ENCODE results near the gene ORC2.
A peak's percentile ranks its signal among the peaks of the same experiment; 100 is the strongest.
"Not testable (repeated sequence)": the region's sequence is repeated elsewhere in the genome, so short reads cannot be mapped to it uniquely, and the experiment has no call there.

The ORC2 gene

GRCh38 chr2:200963124-200963917 lies at the start of gene ORC2:
Gene ORC2 (minus strand): TSS chr2:200963660. CDS start chr2:200958123, 5,537 bp downstream.
- peak; percentile 83 for DNase-seq (ENCODE audit: low read depth)

DNA sequence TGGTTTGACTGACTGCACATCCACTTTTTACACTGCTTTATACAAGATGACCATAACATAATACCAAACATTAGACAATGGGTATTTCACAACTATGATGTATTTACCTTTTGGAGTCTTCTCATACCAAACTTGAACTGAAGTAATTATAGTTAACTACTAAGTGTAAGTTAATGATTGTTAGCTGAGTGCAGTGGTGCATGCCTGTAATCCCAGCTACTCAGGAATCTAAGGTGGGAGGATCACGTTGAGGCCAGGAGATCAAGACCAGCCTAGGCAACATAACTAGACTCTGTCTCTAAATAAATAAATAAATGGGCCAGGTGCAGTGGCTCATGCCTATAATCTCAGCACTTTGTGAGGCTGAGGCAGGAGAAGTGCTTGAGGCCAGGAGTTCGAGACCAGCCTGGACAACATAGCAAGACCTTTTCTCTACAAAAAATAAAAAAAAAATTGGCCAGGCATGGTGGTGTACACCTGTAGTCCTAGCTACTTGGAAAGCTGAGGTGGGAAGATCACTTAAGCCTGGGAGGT lies 44.9 kb upstream of the ORC2 start:
- no peak for DNase-seq (ENCODE audit: low read depth)

DNA sequence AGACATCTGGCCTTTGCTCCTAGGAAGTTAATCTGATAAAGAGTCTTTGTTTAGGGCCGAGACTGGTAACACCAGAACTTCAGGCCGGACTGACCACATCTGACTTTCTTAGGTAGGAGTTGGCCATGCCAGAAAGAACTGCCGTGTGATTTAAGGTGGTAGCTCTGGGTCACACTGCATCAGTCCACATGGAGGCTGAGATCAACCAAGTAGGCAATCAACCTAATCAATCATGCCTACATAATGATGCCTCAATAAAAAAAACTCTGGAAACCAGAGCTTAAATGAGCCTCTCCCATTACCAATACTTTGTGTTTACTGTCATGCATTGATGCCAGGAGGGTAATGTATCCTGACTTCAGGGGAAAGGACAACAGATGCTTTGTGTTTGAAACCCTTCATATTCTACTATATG lies 44.1 kb upstream of the ORC2 start:
- DNase-seq (ENCODE audit: low read depth): no peak

DNA sequence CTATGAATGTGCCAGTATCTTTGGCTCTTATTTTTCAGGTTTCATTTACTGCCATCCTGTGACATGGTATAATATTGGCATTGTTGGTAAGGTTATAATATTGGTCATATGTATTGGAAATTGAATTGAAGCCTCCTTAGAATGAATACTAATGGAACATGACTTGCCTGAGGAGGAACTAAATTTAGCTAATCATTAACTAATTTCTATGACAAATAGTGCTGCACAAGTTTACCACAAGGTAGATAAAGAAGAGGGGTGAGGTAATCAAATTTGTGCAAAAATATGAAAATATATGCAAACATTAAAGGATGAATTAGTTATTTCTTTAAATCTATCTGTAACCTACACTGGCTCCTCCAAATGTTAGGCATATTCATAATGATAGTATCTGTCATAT lies 43.2 kb upstream of the ORC2 start:
- DNase-seq (ENCODE audit: low read depth): no peak

DNA sequence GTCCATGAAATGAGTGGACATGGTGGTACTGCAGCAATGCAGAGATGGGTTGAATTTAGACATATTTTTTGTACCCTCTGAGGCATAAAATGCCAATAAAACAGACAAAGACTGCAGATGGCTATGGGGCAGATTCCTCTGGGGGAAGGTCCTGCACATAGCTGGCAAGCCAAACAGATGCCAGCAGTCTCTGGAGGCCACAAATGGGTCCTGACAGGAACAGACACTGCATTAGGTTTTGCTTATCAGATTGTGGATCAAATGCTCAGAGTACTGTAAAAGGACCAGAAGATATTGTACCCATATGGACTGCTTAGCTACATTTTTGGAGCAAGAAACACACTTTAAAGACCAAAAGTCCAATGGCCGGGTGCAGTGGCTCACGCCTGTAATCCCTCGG lies 40.9 kb upstream of the ORC2 start:
- DNase-seq (ENCODE audit: low read depth): no peak

GRCh38 chr2:200993097-200993496 lies 29.6 kb upstream of the ORC2 start:
- no peak for DNase-seq (ENCODE audit: low read depth)

GRCh38 chr2:200987137-200987536 lies 23.7 kb upstream of the ORC2 start:
- no peak for DNase-seq (ENCODE audit: low read depth)

DNA sequence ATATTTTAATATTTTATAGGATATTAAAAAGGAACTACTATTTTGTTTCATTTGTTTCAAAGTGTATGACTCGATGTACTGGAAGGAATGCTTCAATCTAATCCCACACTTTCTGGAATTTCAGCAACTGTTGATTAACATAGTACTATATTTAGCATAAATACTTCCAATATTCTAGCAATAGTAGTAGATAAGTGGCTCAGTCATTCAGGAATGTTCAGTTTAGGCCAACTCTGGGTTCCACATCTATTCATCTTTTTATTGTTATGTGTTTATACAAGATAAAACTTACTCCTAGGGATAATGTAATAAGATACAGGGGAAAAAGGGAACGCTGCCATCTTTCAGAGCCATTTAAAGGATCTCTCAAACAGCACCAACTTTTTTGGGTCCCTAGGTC lies 22.3 kb upstream of the ORC2 start:
- no peak for DNase-seq (ENCODE audit: low read depth)

- DNase-seq (ENCODE audit: low read depth): no peak
Measured at GRCh38 chr2:200976710-200977109, 13.2 kb upstream of the ORC2 start.

DNA sequence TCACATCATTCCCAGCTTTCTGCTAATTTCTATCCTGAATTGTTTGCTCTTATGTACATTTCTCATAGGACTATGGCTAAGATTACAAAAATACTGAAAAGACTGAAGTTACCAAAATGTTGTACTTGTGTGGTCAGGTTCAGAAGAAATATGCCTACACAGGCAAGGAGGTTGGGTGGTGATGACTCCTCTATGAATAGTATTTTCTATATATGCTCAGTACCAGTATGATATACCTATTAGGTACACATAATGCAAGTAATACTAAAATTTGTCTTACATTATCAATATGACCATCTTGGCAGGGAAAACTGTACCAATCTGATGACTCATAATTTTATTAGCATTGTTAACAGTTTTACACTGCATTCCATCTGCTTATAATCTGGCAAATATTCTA lies 12.2 kb upstream of the ORC2 start:
- no peak for DNase-seq (ENCODE audit: low read depth)

- DNase-seq (ENCODE audit: low read depth): not testable (repeated sequence)
Measured at GRCh38 chr2:200970057-200970456, 6.6 kb upstream of the ORC2 start.

- no peak for DNase-seq (ENCODE audit: low read depth)
Measured at GRCh38 chr2:200968735-200969134, 5.3 kb upstream of the ORC2 start.

DNA sequence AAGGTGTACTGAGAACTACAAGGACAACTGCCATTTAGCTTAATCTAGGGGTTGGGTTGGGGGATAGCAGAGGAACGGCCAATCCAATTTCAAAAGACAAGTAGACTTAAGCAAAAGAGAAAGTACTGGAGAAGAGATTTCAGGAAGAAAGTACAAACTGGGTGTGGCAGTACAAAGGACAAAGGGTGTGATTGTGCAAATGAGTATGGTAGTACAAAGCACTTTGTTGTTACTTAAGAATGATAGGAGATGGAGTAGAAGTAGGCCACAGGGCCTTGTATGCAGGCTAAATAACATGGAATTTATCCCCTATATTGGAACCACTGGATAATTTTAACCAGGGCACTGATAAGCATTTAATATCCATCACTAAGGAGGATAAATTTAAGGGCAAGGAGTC lies 4.7 kb upstream of the ORC2 start:
- no peak for DNase-seq (ENCODE audit: low read depth)

- peak; percentile 71 for DNase-seq (ENCODE audit: low read depth)
Measured at GRCh38 chr2:200966770-200967169, 3.3 kb upstream of the ORC2 start.

DNA sequence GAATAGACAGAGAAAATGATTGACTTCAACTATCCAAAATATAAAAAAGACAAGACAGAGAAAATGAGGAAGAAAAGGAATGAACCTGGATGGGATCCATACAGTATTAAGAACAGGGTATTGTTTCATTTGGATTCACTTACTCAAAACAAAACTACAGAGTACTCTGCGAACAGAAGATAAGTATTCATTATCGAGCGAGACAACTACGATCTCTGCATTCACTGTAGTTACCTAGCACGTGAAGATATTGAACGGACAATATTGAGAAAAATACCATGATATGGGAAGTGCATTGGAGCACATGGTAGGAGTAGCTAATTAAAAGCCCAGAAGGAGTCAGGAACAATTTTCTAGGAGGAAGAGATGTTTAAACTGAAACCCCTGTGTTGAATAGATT lies 1.0 kb upstream of the ORC2 start:
- DNase-seq (ENCODE audit: low read depth): no peak

GRCh38 chr2:200963918-200964252 lies 425 bp upstream of the ORC2 start:
- not testable (repeated sequence) for DNase-seq (ENCODE audit: low read depth)

GRCh38 chr2:200962811-200963123 lies 693 bp downstream of the ORC2 start:
- no peak for DNase-seq (ENCODE audit: low read depth)

DNA sequence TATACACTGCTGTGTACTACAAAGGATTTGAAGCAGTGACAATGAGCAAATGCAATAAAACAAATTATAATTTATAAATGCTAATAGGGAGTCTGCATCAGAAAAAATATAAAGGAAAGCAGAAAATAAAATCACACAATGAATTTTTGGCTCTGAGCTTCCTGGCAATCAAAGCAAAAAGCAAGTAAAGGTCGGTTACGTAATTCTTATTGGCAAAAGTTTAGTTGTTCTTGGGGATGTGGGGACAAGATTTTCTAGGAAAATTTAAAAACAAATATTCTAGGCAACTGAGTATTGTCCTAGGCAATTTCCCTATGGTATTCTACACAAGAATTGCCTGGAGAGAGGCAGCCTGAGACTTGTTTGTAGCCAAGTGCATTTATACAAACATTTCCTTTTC lies 1.8 kb downstream of the ORC2 start:
- no peak for DNase-seq (ENCODE audit: low read depth)

GRCh38 chr2:200950378-200950777 lies 13.1 kb downstream of the ORC2 start:
- no peak for DNase-seq (ENCODE audit: low read depth)

GRCh38 chr2:200945395-200945729 lies 18.1 kb downstream of the ORC2 start:
- no peak for DNase-seq (ENCODE audit: low read depth)

DNA sequence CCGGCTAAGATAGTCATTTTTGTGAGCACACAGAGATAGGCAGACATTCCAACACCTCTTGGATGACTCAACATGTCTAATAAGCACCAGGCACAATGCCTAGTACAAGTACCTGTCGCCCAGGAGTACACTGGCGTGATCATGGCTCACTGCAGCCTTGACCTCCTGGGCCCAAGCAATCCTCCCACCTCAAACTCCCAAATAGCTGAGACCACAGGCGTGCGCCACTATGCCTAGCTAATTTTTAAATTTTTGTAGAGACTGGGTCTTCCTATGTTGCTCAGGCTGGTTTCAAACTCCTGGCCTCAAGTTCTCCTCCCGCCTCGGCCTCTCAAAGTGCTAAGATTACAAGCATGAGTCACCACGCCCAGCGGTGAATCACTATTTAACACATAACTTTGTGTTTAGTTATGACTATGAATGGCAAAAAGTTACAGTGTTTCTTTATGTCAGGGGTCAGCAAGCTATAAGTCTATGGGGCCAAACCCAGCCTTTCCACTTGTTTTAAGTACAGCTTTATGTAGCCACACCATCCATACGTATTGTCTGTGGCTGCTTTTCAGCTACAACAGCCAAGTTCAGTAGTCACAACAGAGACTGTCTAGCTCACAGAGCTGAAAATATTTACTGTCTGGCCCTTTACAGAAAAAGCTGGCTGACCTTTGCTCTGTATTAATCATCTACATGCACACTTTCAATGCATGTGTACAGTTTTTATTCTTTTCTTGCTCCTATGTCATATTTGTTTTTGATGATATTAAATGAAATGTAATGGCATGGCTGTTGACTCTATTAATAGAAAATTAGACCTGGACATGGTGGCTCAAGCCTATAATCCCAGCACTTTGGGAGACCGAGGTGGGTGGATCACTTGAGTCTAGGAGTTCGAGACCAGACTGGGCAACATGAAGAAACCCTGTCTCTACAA lies 18.7 kb downstream of the ORC2 start:
- peak; percentile 84 for DNase-seq (ENCODE audit: low read depth)

- DNase-seq (ENCODE audit: low read depth): no peak
Measured at GRCh38 chr2:200943527-200944105, 19.8 kb downstream of the ORC2 start.

DNA sequence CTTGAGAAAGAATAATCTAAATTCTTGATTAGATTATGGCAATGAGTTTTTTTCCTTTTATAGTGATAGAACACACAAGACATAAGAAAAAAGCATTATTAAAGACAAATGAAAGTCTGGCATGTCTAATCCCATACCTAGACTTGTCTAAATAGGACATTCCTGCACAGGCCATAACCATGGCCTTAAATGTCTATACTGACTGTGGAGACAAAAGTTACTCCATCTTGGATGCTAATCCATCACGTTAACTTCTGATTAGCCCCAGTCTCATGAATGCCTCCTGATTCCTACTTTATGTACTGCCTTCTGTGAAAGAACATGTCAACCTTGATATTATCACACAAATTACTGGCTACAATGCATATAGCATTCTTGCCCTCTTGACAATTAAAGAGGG lies 23.6 kb downstream of the ORC2 start:
- no peak for DNase-seq (ENCODE audit: low read depth)

Data from fibroblast of the conjunctiva (primary cell).